Activated naive CD8-positive, alpha-beta T cell treated with anti-CD3 and anti-CD28 coated beads for 36 hours (primary cell): ENCODE measurements around the gene PANK4. TPM values are rescaled to one million over a fixed set of nuclear protein-coding genes. Genes with fewer than 3 reads are reported as not detected.

Experiments used
- DNase-seq: peaks from one replicate; pipeline ENCODE4 v3.0.0; 2021
- H3K27ac Mint-ChIP-seq: one replicate; pipeline ENCODE4 v1.8.0; 2022; ENCODE audit warnings: mild to moderate bottlenecking, moderate library complexity, mixed read lengths
- H3K27me3 Mint-ChIP-seq: one replicate; pipeline ENCODE4 v1.8.0; 2022; ENCODE audit warnings: mild to moderate bottlenecking, mixed read lengths
- H3K36me3 Mint-ChIP-seq: one replicate; pipeline ENCODE4 v1.8.0; 2021; ENCODE audit warnings: mild to moderate bottlenecking, mixed read lengths
- H3K4me1 Mint-ChIP-seq: one replicate; pipeline ENCODE4 v1.8.0; 2021; ENCODE audit warnings: mixed read lengths
- H3K4me3 Mint-ChIP-seq: one replicate; pipeline ENCODE4 v1.8.0; 2022; ENCODE audit warnings: mild to moderate bottlenecking, moderate library complexity, mixed read lengths
- H3K9me3 Mint-ChIP-seq: one replicate; pipeline ENCODE4 v1.8.0; 2022; ENCODE audit warnings: mixed read lengths
- total RNA-seq, 2 experiments: library from RNA; stranded (reverse); gene quantifications; one replicate each; pipeline ENCODE4 v1.2.3, GENCODE V29; 2021

PANK4 gene
- total RNA-seq, 2 experiments from 2014 or later: 29.8 to 34.3 TPM

DNA sequence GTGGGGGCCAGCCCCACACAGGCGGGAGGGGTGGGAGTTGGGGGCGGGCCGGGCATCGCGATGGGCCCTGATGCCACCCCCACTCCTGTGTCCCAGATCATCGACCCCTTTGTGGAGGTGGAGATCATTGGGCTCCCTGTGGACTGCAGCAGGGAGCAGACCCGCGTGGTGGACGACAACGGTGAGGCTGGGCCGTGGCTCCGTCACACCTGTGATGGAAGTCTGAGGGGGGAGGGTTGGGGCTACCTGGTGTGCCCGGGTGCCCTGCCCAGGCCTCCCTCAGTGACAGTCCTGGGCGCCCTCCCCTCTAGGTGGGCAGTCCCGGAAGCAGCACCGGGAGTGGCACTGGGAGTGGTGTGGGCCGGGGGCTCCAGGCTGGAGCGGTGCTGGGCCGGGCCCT, 27.7 kb downstream of the PANK4 start:
- H3K36me3 Mint-ChIP-seq: no peaks in the 10 kb centered on the region
- peaks cover 26% of the 10 kb centered on the region for H3K4me1 Mint-ChIP-seq
- H3K27me3 Mint-ChIP-seq: no peaks in the 10 kb centered on the region
- DNase-seq: no peak
- H3K9me3 Mint-ChIP-seq: no peaks in the 10 kb centered on the region
- H3K27ac Mint-ChIP-seq: no peak overlapping the region
- H3K4me3 Mint-ChIP-seq: no peak overlapping the region

DNA sequence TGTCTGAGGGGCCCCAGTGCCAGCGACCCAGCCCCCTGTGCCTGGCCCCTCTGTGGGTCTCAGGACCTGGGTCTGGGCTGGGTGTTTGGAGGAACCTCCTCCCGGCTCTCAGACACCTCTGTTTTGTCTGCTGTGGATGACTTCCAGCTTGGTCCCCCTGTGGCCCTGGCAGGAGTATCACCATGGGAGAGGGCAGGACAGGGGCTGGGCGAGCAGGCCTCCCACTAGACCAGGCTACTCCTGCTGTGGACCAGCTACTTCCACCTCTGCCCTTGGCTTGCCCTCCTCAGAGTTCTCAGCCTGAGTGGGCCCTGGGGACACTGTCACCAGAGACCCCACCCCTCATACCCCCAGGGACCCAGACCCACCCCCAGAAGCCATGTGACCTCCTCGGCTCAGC, 28.5 kb downstream of the PANK4 start:
- Mint-ChIP-seq H3K4me3 (no peak overlapping the region), H3K27ac (no peak overlapping the region), H3K27me3 (no peaks in the 10 kb centered on the region), H3K9me3 (no peaks in the 10 kb centered on the region), H3K4me1 (peaks cover 33% of the 10 kb centered on the region), H3K36me3 (no peaks in the 10 kb centered on the region)
- no peak for DNase-seq

DNA sequence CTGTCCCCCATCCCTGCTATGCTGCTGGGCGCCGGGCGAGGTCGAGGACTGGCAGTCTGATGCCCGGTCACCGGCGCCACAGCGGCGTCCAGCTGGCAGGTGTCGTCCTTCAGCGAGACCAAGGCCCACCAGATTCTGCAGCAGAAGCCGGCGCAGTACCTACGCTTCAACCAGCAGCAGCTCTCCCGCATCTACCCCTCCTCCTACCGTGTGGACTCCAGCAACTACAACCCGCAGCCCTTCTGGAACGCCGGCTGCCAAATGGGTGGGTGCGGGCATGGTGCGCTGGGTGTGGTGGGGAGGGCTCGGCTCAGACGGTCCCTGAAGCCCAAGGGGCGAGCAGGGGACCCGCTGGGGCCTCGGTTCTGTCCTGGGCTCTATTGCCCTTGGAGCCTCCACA, 29.6 kb downstream of the PANK4 start:
- Mint-ChIP-seq H3K36me3 (no peaks in the 10 kb centered on the region), H3K27me3 (no peaks in the 10 kb centered on the region), H3K27ac (no peak overlapping the region), H3K9me3 (no peaks in the 10 kb centered on the region), H3K4me3 (no peak overlapping the region), H3K4me1 (peaks cover 34% of the 10 kb centered on the region)
- DNase-seq: no peak

DNA sequence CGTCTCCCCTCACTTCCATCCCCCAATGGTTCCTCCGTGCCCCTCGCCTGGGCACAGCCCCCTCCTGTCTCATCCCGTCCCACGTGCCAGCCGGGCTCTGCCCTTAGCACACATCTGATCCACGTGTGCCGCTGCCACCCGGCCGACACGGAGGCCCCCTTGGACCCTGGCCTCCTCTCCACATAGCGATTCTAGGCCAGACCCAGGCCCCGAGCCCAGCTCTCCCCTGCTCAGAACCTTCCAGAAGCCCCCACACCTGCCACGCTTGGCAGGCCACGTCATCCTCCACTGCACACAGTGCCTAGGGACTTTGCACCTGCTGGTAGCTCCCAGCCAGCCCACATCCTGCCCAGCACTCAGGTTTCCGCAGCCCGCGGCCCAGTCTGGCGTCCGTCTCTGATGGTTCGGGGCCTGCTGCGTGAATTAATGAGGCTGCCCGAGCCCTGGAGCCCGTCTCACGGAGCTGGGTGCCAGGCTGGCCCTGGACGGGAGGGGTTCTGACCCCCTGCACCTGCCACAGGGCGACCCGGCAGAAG, 30.2 kb downstream of the PANK4 start:
- no peaks in the 10 kb centered on the region for H3K9me3 Mint-ChIP-seq
- no peaks in the 10 kb centered on the region for H3K36me3 Mint-ChIP-seq
- H3K27me3 Mint-ChIP-seq: no peaks in the 10 kb centered on the region
- H3K4me1 Mint-ChIP-seq: peaks cover 34% of the 10 kb centered on the region
- no peak overlapping the region for H3K4me3 Mint-ChIP-seq
- peak overlapping the region; percentile 65 for H3K27ac Mint-ChIP-seq
- DNase-seq: peak; percentile 26

DNA sequence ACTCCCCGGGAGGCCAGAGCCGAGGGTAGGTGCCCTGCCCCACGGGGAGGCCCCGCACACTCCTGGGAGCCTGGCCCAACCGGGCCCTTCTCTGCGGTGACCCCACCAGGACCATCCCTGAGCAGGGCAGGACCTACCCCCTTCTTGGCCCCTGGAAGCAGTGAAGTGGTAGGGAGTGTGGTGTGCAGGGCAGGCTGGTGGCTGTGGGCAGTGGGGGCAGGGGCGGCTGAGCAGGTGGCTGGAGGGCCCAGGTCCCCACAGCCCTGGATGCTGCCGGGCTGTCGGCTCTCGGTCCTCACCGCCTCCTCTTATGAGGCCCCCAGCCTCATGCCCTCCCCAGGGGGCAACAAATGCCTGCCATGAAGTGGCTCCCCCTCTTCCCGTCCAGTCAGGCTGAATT, 30.9 kb downstream of the PANK4 start:
- Mint-ChIP-seq H3K4me1 (peaks cover 34% of the 10 kb centered on the region), H3K9me3 (no peaks in the 10 kb centered on the region), H3K27ac (no peak overlapping the region)

DNA sequence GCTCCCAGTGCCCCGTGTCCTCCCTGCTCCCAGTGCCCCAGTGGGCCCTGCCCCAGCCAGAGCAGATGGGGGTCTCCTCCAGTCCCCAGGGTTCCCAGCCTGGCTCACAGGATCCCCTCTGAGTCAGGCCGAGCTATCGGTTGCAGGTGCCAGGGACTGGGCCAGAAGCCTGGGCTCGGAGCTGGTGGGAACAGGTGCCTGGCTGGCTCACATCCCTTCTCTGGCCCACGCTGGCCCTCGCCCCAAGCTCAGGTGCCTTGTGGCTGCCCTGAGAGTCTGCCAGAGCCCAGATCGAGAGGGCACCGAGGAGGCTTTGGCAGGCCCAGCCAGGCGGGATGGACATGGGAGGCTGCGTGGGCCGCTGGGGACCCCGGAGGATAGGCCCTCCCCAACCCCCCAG, 31.4 kb downstream of the PANK4 start:
- no peaks in the 10 kb centered on the region for H3K9me3 Mint-ChIP-seq
- H3K36me3 Mint-ChIP-seq: no peaks in the 10 kb centered on the region
- no peak for DNase-seq
- no peak overlapping the region for H3K27ac Mint-ChIP-seq
- no peaks in the 10 kb centered on the region for H3K27me3 Mint-ChIP-seq
- H3K4me1 Mint-ChIP-seq: peaks cover 29% of the 10 kb centered on the region
- H3K4me3 Mint-ChIP-seq: no peak overlapping the region

More for the DNA sequence above, 30.9 kb downstream of the PANK4 start:
- no peaks in the 10 kb centered on the region for H3K36me3 Mint-ChIP-seq
- H3K4me3 Mint-ChIP-seq: no peak overlapping the region
- H3K27me3 Mint-ChIP-seq: no peaks in the 10 kb centered on the region
- no peak for DNase-seq

DNA sequence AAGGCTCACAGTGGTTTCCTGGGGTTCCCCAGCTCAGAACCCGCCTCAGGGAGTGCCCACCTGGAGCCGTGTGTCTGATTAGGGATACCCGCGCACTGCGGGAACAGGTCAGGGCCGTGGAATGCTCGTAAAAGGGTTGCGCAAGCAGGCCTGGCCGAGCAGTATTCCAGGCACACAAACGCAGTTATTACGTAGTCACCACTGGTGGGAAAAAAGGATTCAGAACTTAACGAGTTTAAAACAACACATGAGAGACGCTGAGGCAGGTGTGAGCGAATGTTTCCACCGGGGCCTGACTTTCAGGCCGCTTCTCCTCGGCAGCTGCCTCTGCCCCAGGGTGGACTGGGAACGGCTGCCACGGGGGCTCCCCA, 32.1 kb downstream of the PANK4 start:
- H3K36me3 Mint-ChIP-seq: no peaks in the 10 kb centered on the region
- no peaks in the 10 kb centered on the region for H3K9me3 Mint-ChIP-seq
- H3K27ac Mint-ChIP-seq: peak overlapping the region; percentile 63
- no peaks in the 10 kb centered on the region for H3K27me3 Mint-ChIP-seq
- H3K4me1 Mint-ChIP-seq: peaks cover 27% of the 10 kb centered on the region
- no peak overlapping the region for H3K4me3 Mint-ChIP-seq
- no peak for DNase-seq

DNA sequence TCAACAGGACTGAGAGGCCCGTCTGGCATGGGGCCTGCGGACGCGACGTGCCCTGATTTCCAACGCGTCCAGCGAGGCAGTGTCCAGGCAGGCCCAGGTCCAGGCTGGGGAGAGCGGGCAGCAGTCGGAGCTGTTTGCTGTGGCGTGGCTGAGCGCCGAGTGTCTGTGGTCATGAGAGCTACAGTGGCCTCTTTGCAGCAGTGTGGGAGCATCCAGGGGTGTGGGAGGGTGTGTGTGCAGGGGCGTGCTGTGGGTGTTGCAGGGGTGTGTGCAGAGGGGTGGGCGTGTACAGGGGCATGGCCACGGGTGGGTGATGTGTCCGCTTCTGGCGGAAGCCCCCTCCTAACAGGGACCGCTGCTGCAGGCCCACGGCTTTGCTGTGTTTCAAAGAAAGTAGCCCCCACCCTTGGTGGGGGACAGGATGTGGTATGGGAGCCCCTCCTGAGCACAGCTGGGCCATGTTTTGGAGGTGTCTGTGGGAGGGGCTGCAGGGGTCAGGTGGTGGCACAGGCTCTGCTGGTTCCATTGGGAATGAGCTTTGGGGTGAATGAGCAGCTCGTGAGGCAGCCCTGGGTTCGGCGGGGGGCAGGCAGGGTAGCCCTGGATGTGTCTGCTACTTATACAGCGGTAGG, 32.6 kb downstream of the PANK4 start:
- H3K9me3 Mint-ChIP-seq: no peaks in the 10 kb centered on the region
- peaks cover 24% of the 10 kb centered on the region for H3K4me1 Mint-ChIP-seq
- H3K4me3 Mint-ChIP-seq: no peak overlapping the region
- DNase-seq: no peak
- no peaks in the 10 kb centered on the region for H3K27me3 Mint-ChIP-seq
- peaks cover 1% of the 10 kb centered on the region for H3K36me3 Mint-ChIP-seq
- peak overlapping the region; percentile 63 for H3K27ac Mint-ChIP-seq

DNA sequence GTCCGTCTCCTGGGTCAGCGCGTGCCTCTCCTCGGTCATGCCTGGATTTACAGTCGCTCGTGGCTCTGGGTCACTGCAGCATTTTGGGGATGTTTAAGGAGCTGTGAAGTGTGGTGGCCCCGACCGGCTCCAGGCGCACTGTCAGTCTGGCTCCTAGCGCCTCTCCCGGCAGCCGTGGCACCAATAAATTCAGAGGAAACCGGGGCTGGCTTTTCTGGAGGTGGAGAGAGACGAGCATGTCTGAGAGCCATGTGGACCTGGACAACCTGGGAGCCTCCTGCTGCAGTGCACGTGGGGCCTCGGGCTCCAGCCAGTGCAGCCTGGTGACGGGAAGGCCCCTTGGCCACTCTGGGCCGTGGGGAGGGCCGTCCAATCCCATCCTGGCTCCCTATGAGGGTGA, 33.2 kb downstream of the PANK4 start:
- no peak overlapping the region for H3K27ac Mint-ChIP-seq
- peaks cover 2% of the 10 kb centered on the region for H3K36me3 Mint-ChIP-seq

DNA sequence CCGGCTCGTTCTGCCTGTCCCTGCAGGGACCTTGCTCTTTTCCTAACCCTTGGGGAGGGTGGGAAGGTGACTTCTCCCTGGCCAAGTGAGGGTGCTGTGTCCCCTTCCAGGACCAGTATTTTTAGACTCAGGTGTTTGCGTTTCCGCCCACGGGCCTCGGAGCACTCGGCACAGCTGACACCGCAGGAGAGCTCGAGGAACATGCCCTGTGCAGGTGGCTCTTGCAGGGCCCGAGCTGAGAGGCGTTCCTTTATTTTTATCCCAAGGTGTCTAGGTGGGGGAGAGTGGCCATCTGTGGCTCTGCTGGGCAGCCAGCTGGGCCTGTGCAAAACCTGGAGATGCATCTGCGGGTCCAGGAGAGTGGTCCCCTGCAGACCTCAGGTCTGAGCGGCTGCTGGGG, 34.3 kb downstream of the PANK4 start:
- H3K4me3 Mint-ChIP-seq: no peak overlapping the region
- H3K36me3 Mint-ChIP-seq: peaks cover 7% of the 10 kb centered on the region
- H3K27ac Mint-ChIP-seq: no peak overlapping the region
- H3K9me3 Mint-ChIP-seq: peaks cover 2% of the 10 kb centered on the region
- no peak for DNase-seq
- peaks cover 24% of the 10 kb centered on the region for H3K4me1 Mint-ChIP-seq
- no peaks in the 10 kb centered on the region for H3K27me3 Mint-ChIP-seq

More for the DNA sequence above, 33.2 kb downstream of the PANK4 start:
- H3K27me3 Mint-ChIP-seq: no peaks in the 10 kb centered on the region
- peaks cover 24% of the 10 kb centered on the region for H3K4me1 Mint-ChIP-seq
- H3K9me3 Mint-ChIP-seq: no peaks in the 10 kb centered on the region
- H3K4me3 Mint-ChIP-seq: no peak overlapping the region
- no peak for DNase-seq

DNA sequence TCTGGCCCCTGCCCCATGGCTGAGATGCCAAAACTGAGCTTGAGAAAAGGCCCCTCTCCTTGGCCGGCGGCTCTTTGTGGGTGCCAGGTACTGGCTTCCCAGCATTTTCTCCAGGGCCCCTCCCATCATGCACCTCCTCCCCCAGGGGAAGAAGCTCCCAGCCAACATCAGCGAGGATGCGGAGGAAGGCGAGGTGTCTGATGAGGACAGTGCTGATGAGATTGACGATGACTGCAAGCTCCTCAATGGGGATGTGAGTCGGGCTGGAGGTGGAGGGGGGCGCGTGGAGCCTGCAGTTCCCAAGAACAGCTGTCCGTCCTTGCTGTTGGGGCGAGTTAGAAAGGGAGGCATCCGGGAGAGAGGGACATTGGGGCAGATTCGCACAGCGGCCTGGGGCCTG, 36.8 kb downstream of the PANK4 start:
- peaks cover 16% of the 10 kb centered on the region for H3K4me1 Mint-ChIP-seq
- no peak for DNase-seq
- H3K36me3 Mint-ChIP-seq: peaks cover 7% of the 10 kb centered on the region
- no peaks in the 10 kb centered on the region for H3K27me3 Mint-ChIP-seq
- H3K27ac Mint-ChIP-seq: no peak overlapping the region
- H3K9me3 Mint-ChIP-seq: peaks cover 2% of the 10 kb centered on the region
- H3K4me3 Mint-ChIP-seq: no peak overlapping the region

DNA sequence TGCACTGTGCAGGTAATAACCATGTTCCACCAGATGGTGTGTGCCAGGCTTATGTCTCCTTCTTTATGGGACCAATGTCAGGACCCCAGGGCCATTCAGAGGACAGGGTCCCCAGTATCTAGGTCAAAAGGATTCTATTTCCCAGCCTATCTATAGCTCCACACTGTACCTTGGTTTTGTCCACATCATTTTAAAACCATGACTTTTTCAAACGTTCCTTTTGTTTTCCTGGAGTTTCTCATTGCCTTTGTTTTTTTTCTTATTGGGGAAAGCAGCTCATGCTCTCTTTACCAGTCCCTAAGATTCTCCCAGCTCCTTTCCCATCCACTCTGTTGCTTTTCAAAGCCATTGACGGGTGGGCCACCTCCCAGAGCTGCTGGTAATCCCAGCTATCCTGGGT, 37.7 kb downstream of the PANK4 start:
- no peak for DNase-seq
- H3K9me3 Mint-ChIP-seq: peaks cover 2% of the 10 kb centered on the region
- H3K27me3 Mint-ChIP-seq: no peaks in the 10 kb centered on the region
- H3K4me1 Mint-ChIP-seq: peaks cover 13% of the 10 kb centered on the region
- no peak overlapping the region for H3K4me3 Mint-ChIP-seq
- H3K36me3 Mint-ChIP-seq: peaks cover 7% of the 10 kb centered on the region
- H3K27ac Mint-ChIP-seq: no peak overlapping the region

DNA sequence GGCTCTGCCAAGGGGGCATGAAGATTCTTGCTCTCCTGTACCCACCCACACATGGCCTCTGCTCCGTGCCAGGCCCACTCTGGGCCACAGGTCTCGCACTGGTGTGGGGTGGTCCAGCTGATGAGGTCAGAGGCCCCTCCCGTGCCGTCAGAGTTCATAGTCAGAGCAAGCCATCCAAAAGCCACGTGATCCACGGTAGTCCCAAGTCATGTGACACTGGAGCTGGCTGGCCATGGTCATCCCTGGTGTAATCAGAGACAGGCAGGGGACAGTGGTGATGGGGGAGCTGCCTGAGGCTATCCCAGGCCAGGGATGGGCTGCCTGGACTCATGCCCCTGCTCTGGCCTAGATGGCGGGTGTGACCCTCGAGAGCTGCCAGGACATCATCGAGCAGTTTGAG, 39.8 kb downstream of the PANK4 start:
- DNase-seq: no peak
- Mint-ChIP-seq H3K27ac (no peak overlapping the region), H3K36me3 (peaks cover 7% of the 10 kb centered on the region), H3K9me3 (peaks cover 2% of the 10 kb centered on the region), H3K27me3 (no peaks in the 10 kb centered on the region), H3K4me3 (no peak overlapping the region), H3K4me1 (peaks cover 4% of the 10 kb centered on the region)

DNA sequence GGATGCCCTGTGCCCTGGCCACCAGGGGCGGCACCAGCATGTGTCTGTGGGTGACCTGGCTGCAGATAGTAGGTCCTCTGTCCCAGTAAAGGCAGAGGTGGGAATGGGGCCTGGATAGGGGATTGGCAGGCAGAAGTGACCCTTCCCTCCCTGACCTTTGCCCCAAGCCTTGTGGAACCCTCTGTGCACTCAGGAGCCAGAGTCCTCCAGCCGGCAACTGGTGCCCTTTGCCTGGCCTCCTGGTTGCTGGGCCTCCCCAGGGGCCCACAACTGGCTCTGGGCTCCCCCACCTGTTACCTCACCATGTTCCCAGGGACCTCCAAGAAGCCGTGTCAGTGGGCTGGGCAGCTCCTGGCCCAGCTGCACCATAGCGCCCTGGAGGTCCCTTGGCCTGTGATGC, 40.4 kb downstream of the PANK4 start:
- Mint-ChIP-seq H3K36me3 (peaks cover 7% of the 10 kb centered on the region), H3K4me1 (peaks cover 4% of the 10 kb centered on the region), H3K9me3 (peaks cover 2% of the 10 kb centered on the region), H3K27ac (no peak overlapping the region), H3K27me3 (no peaks in the 10 kb centered on the region), H3K4me3 (no peak overlapping the region)
- no peak for DNase-seq

DNA sequence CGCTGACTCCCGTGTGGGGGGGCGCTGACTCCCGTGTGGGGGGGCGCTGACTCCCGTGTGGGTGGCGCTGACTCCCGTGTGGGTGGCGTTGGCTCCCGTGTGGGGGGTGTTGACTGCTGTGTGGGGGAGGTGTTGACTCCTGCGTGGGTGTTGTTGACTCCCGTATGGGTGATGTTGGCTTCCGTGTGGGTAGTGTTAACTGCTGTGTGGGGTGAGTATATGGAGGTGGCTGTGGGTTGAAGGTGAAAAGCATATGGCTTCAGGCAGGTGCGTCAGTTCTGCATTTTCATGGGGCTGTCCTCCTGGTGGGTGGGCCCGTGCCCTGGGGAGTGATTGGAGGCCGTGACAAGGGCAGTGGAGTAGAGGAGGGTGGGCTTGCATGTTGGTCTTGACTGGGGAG, 42.4 kb downstream of the PANK4 start:
- H3K4me3 Mint-ChIP-seq: no peak overlapping the region
- H3K36me3 Mint-ChIP-seq: peaks cover 7% of the 10 kb centered on the region
- H3K27me3 Mint-ChIP-seq: no peaks in the 10 kb centered on the region
- H3K9me3 Mint-ChIP-seq: peaks cover 2% of the 10 kb centered on the region
- no peak overlapping the region for H3K27ac Mint-ChIP-seq
- DNase-seq: no peak
- H3K4me1 Mint-ChIP-seq: peaks cover 4% of the 10 kb centered on the region

DNA sequence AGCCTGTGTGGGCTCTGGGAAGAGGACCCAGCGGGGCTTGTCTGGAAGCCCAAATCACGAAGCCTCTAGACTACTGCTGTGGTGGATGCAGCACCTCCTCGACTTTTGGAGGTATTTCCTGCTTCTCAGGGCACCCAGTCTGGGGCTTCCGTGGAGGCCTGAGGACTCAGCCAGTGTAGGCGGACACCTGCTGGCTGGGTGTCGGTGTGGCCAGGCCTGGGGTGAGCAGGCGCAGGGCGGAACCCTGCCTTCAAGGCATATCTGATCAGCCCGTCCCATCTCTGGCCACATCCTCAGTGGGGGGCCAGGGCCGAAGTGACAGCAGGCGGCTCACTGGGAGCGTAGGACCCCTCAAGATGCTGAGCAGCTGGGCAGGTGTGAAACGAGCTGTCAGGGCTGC, 43.4 kb downstream of the PANK4 start:
- Mint-ChIP-seq H3K4me1 (peaks cover 4% of the 10 kb centered on the region), H3K9me3 (peaks cover 1% of the 10 kb centered on the region), H3K27ac (no peak overlapping the region), H3K4me3 (no peak overlapping the region), H3K27me3 (no peaks in the 10 kb centered on the region), H3K36me3 (peaks cover 5% of the 10 kb centered on the region)
- DNase-seq: no peak
